GM19240 (cell line): Measurements from ENCODE around the gene M1AP.
"Not testable (repeated sequence)": the region's sequence is repeated elsewhere in the genome, so short reads cannot be mapped to it uniquely, and the experiment has no call there.

Source experiments
- DNase-seq: peaks from one replicate; pipeline ENCODE4 v3.0.0; 2011; ENCODE audit warnings: low spot score; ENCODE audit not compliant: insufficient read length

Gene M1AP

GRCh38 chr2:74566754-74567085, 81.4 kb downstream of the M1AP start:
- no peak for DNase-seq

GRCh38 chr2:74566076-74566753, 81.9 kb downstream of the M1AP start:
- no peak for DNase-seq

GRCh38 chr2:74564222-74564621, 83.9 kb downstream of the M1AP start:
- DNase-seq, result no peak

- DNase-seq, result no peak
These were observed 85.9 kb downstream of the M1AP start for GRCh38 chr2:74562126-74562775.

DNA sequence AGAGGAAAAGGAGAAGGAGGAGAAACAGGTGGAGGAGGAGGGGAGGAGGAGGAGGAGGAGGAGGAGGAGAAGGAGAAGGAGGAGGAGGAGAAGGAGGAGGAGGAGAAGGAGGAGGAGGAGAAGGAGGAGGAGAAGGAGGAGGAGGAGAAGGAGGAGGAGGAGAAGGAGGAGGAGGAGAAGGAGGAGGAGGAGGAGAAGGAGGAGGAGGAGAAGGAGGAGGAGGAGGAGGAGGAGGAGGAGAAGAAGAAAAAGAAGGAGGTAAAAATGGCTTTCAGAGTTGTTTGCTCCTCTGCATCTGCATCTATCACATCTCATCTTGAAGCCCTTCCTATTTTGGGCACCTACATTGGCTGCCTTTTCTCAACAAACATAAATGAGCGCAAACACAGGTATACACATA, 87.1 kb downstream of the M1AP start:
- not testable (repeated sequence) for DNase-seq

- DNase-seq, result no peak
These were observed 87.5 kb downstream of the M1AP start for GRCh38 chr2:74560591-74560990.

DNA sequence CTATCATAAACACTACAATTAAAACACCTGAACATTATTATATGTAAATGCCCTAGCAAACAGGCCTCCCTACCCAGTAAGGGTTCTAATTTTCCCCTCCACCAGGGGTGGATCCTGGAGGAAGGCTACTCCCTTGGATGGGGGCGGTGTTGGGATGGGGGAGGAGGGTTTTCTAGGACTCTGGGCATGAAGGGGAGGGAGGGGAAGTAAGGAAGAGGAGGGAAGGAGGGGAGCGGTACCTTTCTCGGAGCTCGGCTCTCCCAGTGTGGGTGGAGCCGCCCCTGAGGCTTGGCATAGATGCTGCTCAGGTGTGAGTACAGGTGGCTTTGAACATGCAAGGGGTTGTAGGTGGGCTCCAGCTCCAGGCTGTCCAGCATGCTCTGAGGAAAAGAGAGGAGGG, 88.2 kb downstream of the M1AP start:
- DNase-seq, result no peak

DNA sequence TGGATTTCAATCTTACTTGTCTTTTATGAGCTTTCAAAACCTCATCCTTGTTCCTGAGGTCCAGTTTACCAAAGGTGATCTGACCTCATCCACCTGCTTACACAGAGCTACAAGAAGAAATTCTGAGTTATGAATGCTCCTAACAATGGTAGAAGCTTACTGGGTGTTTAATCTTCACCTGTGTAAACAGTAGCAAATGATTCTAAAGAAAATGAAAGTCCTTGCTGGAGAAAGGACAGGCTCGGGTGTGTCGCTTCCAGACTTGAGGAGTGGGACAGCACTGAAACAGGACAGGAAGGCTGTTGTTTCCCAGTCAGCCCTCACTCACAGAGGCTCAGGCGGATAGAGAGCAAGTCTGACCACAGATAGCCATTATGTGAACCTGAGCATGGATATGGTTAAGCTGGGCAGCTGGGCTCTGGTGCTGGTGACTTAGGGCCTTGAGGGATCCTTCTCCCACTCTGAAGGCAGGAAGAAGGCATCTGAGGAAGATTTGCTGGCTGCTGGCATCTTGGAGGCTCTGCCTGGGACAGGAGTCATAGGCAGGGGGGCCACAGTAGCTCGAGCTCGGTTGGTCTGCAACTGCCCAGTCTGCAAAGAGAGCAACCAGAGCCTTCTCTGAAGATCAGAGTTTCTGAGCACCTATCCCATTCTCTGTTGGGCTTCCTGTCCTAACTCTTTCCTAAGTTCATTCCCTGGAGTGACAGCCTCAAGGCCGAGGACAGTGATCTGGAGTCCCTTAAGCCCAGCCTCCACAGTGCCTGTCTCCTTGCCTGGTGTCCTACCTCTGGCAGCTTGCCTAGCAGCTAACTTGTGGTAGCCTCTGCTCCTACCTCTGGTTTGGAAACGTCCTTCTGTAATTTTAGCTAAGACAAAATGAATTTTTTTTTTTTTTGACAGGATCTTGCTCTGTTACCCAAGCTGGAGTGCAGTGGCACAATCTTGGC, 89.6 kb downstream of the M1AP start:
- DNase-seq, result no peak

GRCh38 chr2:74556831-74557370, 91.2 kb downstream of the M1AP start:
- DNase-seq, result no peak

DNA sequence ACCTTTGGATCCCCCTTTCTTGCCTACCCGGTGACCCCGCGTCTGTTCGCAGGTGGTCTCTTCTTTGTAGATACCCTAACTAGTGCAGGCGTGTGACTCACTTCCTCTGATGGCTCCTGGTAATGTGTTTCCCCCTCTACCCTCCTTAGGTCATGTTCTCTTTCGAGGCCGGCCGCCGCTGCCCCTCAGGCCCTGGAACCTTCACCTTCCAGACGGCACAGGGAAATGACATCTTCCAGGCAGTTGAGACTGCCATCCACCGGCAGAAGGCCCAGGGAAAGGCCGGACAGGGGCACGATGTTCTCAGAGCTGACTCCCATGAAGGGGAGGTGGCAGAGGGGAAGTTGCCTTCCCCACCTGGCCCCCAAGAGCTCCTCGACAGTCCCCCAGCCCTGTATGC, 92.0 kb downstream of the M1AP start:
- DNase-seq, result no peak

DNA sequence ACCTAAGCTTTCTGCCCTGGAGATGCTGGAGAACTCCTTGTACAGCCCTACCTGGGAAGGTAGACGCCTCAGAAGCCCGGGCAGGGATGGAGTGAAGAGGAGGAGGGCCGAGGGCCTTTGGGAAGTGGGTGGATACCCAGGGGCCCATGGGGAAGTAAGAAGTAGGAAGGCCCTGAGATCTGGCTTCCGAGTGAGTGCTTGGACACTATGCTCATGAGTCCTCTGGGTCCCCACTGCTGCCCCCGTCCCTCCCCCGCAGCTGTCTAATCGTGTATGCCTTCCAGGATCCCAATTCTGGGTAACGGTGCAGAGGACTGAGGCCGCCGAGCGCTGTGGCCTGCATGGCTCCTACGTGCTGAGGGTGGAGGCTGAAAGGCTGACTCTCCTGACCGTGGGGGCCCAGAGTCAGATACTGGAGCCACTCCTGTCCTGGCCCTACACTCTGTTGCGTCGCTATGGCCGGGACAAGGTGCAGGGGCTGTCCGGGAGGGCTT, 92.5 kb downstream of the M1AP start:
- no peak for DNase-seq

DNA sequence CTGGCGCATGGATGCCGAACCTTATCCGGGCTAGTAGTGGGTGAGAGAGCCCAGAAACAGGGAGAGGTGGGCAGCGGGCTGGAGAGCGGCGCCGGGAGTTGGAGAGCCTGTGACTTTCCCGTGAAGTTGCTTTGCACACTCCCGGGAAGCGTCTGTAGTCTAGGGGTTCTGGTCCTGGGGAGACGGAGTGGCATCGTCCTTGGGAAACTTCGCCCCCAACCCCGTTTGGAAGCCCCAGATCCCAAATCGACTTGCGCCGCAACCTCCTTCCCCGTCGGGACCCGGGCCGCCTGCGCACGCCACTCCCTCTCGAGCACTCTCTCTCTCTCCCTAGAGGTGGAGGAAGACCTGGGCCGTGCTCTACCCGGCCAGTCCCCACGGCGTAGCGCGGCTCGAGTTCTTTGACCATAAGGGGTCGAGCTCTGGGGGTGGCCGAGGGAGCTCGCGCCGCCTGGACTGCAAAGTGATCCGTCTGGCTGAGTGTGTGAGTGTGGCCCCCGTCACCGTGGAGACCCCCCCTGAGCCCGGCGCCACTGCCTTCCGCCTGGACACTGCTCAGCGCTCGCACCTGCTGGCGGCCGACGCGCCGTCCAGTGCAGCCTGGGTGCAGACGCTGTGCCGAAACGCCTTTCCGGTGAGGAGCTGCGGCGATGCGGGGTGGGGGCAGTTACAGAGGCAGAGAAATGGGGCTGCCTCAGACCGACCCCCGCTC, 93.2 kb downstream of the M1AP start:
- no peak for DNase-seq

GRCh38 chr2:74553892-74554819, 94.0 kb downstream of the M1AP start, which contains the start of the genes DOK1 and LOXL3:
Gene DOK1 (plus strand): TSS chr2:74554720. CDS start chr2:74554755, 35 bp downstream.
Gene LOXL3 (minus strand): TSS chr2:74553942. CDS start chr2:74552634, 1,308 bp downstream.
- DNase-seq, result no peak

GRCh38 chr2:74552914-74553811, 95.0 kb downstream of the M1AP start:
- no peak for DNase-seq

DNA sequence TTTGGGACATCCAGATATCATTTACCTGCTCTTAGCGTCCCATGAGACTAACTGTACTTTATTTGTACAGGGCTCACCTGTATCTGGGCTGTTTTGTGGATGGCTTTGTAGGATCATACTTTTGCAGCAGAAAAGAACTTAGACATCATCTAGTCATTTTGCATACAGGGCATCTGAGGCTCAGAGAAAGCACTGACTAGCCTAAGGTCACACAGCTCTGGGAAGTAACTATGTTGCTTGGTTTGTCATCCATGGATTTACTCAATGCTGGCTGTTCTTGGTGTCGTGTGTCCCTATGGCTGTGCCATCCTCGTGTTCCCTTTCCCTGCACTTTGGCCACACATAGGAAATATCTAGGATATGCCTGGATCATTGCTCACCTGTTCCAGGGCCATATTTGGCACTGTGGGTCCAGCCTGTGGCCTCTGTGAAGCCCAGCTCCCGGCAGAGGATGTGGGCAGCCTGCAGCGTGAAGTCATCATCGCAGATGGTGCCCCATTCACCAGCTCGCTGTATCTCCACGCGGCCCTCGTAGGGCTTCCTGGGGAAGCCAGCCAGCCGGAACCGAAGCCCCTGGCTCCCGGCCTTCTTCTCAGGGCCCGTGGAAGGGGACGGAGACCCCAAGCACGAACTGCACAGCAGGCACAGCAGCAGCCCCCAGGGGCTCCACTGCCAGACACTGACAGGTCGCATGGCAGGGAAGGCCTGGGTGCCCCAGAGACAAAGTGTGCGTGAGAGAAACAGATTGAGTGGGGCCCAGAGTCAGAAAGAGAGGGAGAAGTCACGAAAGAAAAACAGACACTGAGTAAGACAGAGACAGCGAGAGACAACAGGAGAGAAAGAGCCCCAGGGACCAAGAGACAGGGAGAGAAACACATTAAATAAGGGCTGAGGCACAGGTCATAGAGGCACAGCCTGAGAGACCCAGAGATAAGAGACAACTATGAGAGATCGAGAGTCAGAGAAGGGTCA, 95.9 kb downstream of the M1AP start:
- DNase-seq, result no peak

GRCh38 chr2:74551530-74551929, 96.6 kb downstream of the M1AP start:
- DNase-seq, result no peak

DNA sequence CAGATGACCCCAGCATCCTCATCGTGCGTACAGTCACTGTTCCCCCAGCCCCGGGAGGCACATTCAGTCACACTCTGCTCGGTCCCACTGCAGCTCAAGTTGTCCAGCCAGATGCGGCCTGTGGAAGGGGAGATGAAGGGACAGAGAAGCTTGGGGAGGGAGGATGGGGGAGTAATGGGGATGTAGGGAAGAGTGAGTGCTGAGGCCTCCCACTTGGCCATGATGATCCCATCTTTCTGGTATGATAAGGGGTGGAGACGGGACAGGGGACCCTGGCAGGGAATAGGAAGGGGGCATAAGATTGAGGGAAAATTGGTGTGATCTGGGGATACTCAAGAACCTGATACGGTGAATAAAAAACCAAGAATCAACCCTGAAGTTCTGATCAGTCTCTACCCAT, 97.9 kb downstream of the M1AP start:
- DNase-seq, result no peak
